ENCODE data around the gene TSC22D3.
A peak's percentile ranks its signal among the peaks of the same experiment; 100 is the strongest.
"Not testable (repeated sequence)": the region's sequence is repeated elsewhere in the genome, so short reads cannot be mapped to it uniquely, and the experiment has no call there.

Gene TSC22D3

GRCh38 chrX:107775734-107776511 is at the start of gene TSC22D3:
TSS of gene TSC22D3 (minus strand) at chrX:107775787. CDS start at chrX:107775419, 368 bp downstream.
- DNase-seq = peak; percentile 62

DNA sequence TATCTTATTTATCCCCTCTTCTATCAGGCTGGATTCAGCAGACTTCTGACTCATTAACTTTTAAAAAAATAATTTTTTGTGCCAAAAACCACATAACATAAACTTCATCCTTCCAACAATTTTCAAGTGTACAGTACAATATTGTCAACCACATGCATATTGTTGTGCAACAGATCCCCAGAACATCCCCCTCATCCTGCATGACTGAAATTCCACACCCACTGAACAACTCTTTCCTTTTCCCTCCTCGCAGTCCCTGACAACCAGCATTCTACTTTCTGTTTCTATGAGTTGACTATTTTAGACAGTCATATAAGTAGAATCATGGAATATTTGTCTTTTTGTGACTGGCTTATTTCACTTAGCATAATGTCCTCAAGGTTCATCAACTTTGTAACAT is 47.9 kb upstream of the TSC22D3 start:
- DNase-seq = no peak

DNA sequence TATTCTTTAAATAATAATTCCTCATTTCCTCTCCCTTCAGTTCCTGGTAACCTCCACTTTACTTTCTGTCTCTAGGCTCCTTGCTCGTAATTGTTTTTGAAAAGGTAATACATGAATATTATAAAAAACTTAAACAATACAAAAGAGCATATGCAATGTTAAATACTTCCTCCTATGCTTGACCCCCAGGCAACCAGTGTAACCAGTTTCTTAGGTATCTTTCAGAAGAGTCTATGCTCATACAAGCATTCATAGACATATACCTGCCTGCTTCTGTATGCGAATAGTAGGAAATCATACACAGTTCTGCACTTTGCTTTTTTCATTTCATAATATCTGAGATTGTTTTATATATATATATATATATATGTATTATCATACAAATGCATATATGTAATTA is 47.5 kb upstream of the TSC22D3 start:
- DNase-seq = no peak

GRCh38 chrX:107818900-107819521 is 43.4 kb upstream of the TSC22D3 start:
- DNase-seq = no peak

DNA sequence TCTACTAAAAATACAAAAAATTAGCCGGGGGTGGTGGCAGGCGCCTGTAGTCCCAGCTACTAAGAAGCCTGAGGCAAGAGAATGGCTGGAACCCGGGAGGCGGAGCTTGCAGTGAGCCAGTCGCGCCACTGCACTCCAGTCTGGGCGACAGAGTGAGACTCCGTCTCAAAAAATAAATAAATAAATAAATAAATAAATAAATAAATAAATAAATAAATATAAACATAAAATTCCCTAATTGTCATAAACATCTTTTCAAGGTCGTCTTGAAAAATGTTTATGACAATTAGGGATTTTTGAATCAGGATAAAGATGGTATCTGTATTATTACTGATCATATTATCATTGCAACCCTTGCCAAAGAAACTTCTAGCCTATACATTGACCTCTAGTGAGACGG is 34.5 kb upstream of the TSC22D3 start:
- not testable (repeated sequence) for DNase-seq

GRCh38 chrX:107805179-107805578 is 29.6 kb upstream of the TSC22D3 start:
- DNase-seq = no peak

GRCh38 chrX:107804427-107804826 is 28.8 kb upstream of the TSC22D3 start:
- DNase-seq = no peak

DNA sequence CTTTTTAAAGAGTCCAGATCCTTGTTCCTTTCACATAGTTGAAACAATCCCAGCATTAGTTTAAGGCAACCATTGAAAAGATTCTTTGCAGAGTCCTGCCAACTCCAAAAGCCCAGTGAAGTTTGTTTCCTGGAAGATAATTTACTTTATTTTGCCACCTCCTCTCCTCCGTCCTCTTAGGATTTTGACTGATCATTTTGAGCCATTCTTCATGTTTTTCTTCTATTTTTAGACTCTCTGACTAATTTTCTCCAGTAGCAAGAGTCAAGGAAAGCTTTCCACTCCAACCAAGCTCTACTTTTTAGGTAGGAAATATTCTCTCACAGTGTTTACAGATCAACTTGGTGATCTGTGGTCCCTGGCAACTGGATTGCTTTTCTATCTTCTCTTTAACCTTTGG is 12.2 kb upstream of the TSC22D3 start:
- no peak for DNase-seq

- DNase-seq = no peak
Measured at GRCh38 chrX:107780525-107780924, 4.9 kb upstream of the TSC22D3 start.

GRCh38 chrX:107777536-107777832 is 1.9 kb upstream of the TSC22D3 start, which contains the start of gene NCBP2L:
TSS of gene NCBP2L (plus strand) at chrX:107777733. CDS start at chrX:107794221, 16,488 bp downstream.
- DNase-seq = no peak

- DNase-seq = peak; percentile 88
Measured at GRCh38 chrX:107776649-107777535, 1.3 kb upstream of the TSC22D3 start.

- no peak for DNase-seq
Measured at GRCh38 chrX:107775000-107775733, 420 bp downstream of the TSC22D3 start.

- no peak for DNase-seq
Measured at GRCh38 chrX:107773906-107774435, 1.6 kb downstream of the TSC22D3 start.

DNA sequence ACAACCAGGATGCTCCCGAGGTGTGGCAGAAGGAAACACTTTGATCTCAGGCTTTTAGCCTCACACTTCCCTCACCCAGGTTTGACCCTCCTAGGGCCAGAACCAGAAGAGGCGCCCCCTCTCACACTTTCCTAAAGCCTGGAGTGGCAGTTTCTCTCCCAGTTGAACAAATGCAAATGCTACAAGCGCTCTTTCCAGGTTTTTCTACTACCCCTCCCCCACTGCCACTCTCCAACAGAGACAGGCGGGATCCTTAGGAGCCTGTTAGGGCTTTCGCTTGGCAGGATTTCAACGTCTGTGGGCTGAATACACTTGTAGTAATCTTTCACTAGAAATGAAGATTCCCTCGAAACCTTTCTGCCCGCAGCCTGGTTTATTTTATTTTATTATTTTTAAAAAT is 2.4 kb downstream of the TSC22D3 start:
- DNase-seq = no peak

DNA sequence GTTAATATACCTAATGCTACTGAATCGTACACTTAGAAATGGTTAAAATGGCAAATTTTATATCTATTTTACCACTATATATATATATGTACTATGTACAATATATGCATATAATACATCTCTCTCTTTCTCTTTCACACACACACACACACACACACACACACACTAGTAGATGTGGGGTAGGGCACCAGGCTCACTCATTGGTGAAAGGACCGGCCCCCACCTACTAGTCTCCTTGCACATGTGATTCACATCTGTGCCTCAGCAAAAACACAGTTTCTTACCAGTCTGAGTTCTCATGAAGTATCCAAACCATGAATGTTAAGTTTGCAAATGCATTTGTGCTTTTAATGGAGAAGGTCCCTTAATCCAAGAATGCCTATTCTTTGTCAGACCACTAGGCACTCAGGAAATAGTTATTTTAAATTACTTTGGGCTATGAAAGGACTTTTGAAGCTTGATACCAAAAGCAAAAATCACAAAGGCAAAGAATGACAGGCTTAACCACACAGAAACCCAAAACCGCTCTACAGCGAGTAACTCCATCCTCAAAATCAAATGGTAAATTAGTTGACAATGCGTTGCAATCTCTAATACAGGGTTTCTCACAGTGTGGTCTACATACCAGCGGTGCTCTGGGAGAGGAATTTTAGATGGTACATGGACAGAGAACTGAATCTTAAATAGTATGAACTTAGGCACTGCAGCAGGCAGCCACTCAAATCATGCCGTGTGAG is 5.8 kb downstream of the TSC22D3 start:
- DNase-seq = no peak

DNA sequence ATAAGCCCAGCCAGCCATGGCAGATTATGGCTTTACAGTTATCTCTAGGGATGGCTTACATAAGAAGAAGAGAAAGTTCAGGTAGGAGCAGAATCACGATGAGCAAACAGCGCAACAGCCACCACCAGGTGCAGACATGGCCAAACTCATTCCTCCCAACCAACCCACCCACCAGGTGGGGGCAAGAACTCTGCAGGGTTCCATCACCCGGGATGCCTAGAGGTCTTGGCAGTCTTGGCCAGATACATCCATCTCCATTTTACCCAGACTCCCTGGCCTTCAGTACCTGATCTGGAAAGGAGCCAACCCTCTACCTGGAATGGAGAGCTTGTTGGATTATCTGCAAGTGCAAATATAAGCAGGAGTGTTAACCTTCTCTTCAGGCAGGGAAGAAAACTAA is 7.5 kb downstream of the TSC22D3 start:
- DNase-seq = no peak

DNA sequence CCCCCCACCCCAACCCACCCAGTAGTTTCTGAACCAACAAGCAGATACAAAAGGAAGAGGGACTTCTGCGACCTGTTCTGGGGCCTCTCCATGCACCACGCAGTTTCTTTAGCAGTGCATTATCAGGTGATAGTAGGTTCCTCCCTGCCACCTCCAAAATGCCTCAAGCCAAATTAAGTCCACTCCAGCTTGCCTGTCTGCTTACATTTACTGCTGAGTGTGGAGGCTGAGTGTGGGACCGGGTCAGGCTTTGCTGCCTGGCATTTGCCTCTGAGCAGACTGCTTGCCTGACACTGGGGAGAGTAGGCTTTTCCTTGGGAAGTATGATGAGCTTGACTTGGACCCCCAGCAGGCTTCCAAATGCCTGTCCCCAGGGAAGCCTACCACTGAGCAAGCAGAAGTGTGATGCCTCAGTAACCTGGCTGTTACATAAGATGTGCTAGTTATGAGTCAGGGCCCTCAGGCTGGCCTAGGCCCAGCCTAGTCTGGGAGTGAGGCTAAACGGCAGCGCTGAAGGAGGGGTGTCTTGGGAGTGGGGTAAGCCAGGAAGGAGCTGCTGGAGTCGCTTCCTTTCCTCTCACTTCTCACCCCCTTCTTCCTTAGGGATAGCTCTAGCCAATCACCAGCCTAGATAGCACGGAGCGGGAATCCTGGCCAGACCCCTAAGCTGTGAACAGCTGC is 9.0 kb downstream of the TSC22D3 start:
- no peak for DNase-seq

GRCh38 chrX:107764845-107765608 is 10.6 kb downstream of the TSC22D3 start:
- DNase-seq = no peak

GRCh38 chrX:107763647-107764046 is 11.9 kb downstream of the TSC22D3 start:
- no peak for DNase-seq

- DNase-seq = no peak
Measured at GRCh38 chrX:107760304-107761077, 15.1 kb downstream of the TSC22D3 start.
